HG03108 (cell line): ENCODE data around the gene CASTOR2.
"Not testable (repeated sequence)": the region's sequence is repeated elsewhere in the genome, so short reads cannot be mapped to it uniquely, and the experiment has no call there.

Experiments
- ATAC-seq: cut with Tn5 transposase; IDR thresholded peaks from one replicate; pipeline ENCODE4 v1.9.1; 2021; ENCODE audit warnings: moderate library complexity; ENCODE audit not compliant: unreplicated experiment

The CASTOR2 gene

DNA sequence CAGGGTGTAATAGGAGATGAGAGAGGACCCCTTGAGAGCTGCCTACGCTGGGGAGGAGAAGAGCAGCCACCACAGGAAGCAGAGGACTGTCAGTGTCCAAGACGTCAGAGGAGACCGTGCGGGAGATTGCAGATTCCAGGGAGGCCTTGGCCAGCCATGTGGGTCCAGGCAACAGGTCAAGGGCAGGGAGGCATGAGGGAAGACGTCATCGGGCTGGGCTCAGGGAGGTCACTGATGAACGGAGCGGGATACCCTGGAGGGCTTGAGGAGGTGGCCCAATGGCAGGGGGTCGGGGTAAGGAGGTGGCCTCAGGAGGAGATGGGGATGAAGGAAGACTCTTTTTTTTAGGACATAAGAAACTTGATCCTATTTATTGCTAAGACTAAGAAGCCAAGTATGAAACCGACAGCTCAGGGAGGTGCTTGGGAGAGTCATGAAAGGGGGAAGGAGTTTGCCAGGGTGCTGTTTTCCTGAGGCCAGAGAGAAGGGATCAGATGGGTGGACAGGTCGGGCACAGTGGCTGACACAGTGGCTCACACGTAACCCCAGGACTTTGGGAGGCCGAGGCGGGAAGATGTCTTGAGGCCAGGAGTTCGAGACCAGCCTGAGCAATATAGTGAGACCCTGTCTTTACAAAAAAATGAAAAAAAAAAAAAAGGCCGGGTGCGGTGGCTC is 30.5 kb downstream of the CASTOR2 start:
- ATAC-seq: not testable (repeated sequence)

DNA sequence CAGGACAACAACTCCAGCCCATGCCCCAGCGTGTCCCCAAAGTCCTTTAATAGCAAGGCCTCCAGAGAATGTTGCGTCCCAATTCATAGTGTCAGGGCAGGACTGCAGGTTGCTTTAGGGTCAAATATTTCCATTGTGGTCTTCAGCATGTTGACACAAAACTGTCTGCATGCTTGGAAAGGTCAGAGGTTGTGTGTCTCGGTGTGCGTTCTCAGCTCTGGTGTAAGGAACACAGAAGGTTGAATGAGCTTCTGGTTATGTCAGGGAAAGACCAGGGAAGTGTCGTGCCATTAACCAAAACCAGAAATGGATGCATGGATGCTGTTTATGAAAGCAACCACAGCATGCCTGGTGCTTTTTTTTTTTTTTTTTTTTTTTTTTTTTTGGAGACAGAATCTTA is 31.9 kb downstream of the CASTOR2 start:
- ATAC-seq: not testable (repeated sequence)

DNA sequence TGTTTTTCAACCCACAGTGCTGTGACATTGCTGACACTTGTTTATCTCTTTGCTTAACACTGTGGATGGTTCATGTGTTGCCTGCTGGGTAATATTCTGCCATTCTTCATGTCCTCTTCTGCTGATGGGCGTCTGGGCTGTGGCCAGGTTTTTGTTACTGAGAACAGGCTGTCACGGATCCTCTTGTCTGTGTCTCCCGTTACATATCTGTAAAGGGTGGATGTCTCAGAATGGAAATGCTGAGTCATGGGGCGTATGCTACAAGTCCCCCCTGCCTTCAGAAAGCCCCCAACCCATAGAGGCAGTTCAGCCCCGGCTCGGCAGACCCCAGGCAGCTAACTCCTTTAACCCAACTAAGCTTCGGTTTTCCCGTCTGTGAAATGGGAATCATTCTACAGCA is 33.3 kb downstream of the CASTOR2 start:
- ATAC-seq: not testable (repeated sequence)

DNA sequence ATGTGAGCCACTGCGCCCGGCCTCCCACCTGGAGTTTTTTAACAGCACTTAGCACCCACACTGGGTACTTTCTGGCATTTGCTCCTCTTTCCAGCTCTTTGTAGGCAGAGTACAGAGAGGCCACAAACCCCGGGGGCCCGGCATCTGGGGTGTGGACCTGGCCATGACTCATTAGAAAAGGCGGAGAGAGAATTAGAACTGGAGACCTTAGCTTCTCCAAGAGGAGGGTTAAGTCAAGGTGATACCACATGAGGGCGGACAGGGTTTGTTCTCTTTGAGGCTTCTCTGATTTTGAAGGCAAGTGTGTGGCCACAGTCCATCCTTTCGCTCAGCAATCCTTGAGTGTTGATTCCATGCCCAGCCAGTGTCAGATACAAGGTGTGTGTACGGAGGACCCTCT is 36.9 kb downstream of the CASTOR2 start:
- ATAC-seq: not testable (repeated sequence)

DNA sequence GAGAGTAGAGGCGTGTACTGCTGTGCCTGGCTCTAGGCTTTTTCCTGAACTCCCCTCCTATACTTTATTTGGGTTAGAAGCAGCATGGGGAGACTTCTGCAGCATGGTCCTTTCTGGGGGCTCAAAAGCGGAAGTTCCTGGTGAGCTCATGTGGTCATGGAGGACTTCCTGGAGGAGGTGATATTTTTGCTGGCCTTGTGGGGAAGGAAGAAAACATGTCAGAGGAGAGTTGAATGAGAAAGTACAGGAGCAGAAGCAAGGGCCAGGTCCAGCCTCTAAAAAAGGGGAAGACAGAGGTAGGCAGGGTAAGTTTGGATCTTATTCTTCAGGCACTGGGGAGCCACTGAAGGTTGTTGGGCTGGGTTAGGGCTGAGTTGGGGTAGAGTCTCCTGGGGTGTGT is 45.5 kb downstream of the CASTOR2 start:
- no peak for ATAC-seq

DNA sequence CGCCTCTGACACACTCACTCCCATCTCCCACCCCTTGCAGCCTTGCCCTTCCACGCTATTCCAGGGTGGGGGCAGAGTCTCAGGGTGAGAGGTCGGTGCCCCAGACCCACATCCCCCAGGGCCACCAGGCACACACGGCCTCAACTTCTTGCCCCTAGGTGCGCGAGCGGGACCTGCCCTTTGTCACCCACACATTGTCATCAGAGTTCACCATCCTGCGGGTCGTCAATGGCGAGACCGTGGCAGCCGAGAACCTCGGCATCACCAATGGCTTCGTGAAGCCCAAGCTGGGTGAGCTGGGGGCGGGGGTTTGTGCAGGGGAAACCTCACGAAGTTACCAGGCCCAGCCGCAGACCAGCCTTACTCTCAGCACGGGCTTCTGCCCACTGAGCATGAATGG is 53.3 kb downstream of the CASTOR2 start:
- ATAC-seq: no peak

DNA sequence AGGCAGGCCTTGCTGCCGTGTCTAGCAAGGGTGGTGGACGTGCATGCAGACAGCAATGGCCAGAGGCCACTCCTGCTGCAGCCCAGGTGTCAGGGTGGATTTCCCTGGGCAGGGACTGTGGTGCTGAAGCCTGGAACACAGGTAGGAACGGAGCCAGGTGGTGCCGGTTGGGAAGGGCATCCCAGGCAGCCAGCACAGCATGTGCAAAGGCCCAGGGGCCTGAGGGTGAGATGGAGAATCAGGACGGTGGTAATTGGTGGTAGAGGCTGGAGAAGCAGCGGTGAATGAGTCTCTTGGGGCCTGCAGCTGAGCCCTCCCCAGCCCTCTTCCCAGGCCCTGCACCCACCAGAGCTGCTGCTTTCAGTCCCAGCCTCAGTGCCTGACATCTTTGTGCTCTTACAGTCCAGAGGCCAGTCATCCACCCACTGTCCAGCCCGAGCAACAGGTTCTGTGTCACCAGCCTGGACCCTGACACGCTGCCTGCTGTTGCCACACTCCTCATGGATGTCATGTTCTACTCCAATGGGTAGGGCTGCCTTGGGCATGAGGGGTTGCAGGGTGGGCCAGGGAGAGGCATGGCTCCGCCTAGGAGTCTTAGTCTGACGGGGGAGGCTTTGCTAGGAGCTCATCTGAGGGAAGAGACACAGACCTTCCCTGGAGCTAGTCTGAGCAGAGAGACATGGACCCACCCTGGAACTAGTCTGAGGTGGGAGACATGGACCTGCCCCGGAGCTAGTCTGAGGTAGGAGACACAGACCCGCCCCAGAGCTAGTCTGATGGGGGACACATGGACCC is 54.3 kb downstream of the CASTOR2 start:
- ATAC-seq: no peak

DNA sequence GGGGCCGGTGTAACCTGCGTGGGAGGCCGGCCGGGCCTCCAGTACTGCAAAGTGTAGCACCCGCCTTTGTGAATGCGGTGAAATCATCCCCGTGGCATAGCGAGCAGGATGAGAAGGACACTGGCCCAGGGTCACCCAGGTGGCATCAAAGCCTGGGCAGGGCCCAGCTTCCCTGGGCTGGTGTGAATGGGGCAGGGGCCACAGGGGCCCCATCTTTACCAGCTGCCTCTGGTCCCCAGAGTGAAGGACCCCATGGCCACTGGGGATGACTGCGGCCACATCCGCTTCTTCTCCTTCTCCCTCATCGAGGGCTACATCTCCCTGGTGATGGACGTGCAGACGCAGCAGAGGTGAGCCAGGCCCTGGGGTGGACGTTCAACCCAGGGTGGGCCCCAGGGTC is 55.3 kb downstream of the CASTOR2 start:
- no peak for ATAC-seq

DNA sequence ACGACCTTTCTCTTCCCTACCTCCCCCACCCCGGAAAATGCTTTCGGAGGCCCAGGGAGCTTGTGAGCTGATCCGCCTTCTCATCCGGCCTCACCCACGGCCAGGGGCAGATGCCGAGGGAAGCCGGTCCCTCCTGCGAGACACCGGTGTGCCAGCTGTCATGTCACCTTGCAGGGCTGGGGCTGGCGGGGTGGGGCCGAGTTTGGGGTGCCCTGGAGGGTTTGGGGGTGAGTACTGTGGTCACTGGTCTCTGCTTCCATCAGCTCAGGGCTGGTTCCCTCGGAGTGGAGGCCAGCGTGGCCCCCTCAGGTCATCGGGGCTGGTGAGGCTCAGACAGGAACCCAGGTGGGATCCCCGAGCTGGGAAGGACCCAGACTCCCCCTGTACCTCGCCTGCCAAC is 60.4 kb downstream of the CASTOR2 start:
- no peak for ATAC-seq

DNA sequence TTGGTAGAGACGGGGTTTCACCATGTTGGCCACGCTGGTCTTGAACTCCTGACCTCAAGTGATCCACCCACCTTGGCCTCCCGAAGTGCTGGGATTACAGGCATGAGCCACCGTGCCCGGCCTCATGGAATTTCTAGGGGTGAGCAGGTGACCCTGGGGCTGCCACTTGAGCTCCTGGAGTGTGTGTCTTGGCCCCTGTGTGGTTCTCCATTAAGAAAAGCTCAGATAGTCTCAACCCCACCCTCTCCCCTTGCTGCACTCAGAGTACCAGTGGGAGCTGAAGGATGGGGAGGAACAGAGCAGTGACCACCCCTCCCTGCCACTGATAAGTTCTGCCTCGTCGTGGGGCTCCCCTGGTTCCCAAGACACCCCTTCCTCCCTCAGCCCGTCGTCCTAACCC is 63.8 kb downstream of the CASTOR2 start:
- ATAC-seq: no peak

DNA sequence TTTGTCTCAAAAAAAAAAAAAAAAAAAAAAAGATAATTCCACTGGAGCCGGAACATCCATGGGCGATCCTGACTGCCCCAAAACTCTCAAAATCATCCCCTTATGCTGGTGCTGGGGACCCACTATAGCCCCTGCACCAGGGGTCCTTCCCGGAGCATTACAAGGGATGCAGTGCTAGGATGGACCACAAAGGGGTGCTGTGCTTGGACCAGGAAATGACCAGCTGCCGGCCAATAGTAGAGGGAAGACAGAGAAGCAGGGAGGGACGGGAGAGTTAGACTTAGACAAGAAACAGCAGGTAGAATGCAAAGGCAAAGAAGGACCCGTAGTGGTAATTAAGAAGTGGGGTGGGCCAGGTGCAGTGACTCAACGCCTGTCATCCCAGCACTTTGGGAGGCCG is 68.6 kb downstream of the CASTOR2 start:
- ATAC-seq: no peak

DNA sequence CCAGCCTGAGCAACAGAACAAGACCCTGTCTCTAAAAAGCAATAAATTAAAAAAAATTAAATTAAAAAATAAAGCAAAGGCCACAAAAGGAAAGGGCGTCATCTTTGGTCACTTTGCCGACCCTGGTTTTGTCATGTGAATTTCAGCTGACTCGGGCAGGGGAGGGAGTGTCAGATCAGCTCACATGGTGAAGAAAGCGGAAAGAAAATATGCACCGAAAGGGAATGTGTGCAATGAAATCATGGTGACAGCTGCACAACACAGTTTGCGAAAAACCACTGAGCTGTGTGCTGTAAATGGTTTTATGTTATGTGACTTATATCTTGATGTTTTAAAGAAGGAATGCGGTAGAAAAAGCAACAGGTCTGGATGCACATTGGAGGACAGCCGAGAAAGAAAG is 69.3 kb downstream of the CASTOR2 start:
- no peak for ATAC-seq

DNA sequence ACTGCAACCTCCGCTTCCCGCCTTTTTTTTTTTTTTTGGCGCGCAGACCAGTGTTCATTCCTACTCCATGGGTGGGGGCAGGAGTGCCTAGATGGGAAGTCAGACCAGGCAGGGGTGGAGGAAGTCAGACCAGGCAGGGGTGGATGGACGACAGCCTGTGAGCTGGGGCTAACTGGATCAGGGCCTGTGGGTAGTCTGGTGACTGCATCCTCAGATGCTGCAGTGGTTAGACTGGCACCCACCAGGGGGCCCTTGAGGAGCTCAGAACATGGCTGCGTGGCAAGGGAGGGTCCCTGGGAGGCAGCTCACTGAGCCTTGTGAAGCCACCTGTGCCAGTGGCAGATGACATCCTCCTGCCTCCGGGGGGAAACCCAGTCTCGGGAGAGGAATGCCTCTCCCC is 74.0 kb downstream of the CASTOR2 start:
- no peak for ATAC-seq

DNA sequence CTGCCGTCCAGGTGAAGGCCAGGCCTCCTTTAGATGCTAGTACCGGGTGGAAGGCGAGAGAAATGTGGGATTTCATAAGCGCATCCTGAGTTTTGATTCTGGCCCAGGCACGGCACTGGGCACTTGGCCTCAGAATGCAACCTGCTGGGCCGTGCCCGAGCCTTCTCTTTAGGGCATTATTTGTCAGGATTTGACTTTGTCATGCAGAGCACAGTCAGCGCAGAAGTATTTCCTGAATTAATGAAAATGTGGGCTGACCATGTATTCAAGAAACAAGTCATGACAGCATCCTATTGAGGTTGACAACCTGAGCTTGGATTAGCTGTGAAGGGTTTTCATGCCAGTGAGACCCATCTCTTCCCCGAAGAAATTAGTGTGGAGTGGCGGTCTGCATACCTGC is 74.7 kb downstream of the CASTOR2 start:
- ATAC-seq: no peak

DNA sequence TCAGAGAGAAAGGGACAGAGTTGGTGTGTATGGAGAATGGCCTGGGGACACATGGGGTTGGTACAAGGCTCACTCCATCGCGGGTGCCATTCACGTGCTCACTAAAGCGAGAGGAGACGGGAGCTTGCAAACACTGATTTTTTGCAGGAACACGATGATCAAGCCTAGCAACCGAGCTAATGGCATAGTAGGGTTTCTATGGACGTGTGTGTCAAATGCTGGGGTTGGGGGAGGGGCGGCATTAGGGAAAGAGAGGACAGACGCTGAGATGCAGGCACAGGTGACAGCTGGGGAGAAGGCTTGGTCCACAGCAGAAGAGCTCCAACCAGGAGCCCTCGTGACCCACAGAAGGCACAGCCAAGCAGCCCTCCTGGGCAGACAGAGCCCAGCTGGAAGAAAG is 75.2 kb downstream of the CASTOR2 start:
- no peak for ATAC-seq

DNA sequence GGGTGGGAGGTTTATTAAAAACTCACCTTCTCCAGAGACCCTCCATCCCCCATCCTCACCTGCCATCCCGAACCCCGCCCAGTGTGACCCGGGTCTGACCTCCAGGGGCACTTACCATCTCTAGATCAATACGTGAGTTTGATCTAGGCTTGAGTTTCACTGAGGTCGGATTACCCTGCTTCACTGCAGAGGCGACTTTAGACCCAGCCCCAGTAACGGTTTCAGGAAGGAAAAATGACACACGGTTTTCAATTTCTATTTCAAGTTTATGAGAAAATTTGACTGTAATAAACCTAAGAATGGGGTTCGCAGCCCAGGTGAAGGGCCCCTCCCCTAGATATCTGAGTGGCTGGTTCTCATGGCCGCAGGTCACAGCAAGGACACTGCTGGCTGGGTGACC is 76.0 kb downstream of the CASTOR2 start:
- no peak for ATAC-seq

DNA sequence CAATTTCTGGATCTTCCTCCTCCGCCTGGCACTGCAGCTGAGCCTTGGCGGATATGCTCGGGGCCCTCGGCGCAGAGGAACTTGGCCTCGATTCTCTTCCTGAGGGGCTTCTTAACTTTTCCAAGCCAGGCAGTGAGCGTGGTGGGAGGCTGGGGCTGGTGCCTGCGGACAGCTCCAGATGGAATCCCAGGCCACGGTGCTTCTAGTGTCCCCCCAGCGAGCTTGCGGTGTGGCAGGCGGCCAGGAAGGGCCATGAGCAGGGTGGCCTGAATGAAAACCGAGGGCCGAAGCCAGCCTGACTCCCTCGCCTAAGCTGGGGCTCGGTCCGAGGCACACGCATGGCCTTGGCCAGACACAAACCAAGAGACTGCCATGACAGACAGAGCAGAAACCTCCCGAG is 77.8 kb downstream of the CASTOR2 start:
- ATAC-seq: no peak

DNA sequence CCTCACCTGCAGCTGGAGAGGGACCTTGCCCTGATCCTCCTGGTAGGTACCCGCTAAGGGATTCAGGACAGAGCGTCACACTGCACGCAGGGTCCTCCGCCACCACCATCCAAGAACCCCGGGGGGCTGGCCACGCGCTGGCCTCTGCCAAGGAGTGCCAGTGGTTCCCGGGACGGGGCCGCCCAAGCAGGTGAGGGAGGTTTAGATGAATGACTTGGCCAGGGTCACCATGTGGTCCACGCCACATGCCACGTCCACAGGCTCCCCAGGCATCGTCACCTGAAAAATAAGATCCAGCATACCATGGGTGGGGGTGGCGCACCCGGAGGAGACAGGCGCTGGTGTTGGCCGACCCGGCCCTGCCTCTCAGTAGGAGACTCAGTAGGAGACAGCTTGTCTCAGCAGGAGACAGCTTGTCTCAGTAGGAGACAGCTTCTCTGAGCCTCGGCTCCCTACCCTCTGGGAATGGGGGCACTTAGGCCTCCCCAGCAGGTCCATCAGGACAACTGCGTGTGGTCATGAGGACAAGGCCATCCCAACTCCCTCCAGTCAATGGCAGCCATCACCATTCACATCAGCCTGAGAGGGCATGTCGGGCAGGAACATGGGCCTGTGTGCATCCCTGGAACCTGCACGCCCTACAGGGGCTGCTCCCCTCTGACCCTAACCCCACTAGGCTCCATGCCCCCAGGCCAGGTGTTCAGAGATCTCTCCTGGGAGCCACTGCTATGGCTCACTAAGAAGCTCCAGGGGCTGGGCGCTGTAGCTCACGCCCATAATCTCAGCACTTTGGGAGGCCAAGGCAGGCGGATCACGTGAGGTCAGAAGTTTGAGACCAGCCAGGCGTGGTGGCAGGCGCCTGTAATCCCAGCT is 78.6 kb downstream of the CASTOR2 start:
- no peak for ATAC-seq

DNA sequence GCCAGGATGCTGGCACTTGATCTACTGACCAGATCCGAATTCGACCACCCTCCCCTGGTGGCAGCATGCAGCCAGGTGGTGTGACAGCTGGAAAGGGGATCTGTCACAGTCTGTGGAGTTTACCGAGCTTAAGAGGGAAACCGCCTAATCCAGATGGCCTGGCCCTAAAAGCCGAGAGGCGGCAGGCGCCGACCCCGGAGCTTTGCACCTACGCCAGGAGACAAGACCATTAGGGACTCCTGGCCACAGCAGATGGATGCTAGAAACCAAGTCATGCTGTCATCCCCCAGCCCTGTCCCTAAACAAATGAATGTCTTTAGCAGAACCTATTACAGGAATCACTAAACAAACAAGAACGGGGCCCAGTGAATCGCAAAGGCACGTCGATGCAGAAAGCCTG is 81.4 kb downstream of the CASTOR2 start:
- ATAC-seq: no peak

DNA sequence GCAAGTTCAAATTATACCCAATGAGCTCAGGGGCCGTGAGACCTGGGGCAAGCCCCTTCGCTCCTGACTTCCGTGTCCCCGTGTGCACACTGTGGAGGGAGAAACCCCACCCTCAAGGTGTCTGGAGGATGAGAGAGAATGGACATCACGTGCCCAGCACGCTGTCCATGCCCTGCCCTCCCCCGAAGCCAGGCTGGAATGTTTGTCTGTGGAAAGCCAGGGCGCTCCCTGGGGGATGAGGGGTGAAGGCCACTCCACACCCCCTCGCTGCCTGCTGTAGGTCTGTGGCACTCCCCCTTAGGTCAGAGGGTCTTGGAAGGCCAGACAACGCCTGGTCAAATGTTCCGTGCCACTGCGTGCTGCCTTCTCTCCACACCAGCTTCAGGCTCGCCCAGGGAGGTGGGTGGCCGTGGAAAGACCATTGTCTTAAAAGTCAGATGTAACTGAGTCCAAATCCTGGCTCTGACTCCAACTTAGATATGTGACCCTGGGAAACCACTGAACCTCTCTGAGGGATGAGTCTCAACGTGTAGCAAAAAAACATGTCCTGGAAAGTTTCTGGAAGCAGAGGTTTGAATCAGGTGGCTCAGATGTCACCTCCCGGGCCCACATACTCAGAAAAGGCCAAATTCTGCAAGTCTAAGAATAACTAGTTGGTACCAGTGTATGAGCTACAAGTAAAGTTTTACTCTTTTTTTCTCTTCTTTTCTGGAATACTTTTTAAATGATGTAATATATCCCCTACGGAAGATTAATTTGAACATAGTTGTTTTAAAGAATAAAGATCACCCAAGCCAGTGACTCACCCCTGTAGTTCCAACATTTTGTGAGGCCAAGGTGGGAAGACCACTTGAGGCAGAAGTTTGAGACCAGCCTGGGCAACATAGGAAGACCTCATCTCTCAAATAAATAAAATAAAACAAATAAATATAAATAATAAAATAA is 84.2 kb downstream of the CASTOR2 start:
- ATAC-seq: no peak

DNA sequence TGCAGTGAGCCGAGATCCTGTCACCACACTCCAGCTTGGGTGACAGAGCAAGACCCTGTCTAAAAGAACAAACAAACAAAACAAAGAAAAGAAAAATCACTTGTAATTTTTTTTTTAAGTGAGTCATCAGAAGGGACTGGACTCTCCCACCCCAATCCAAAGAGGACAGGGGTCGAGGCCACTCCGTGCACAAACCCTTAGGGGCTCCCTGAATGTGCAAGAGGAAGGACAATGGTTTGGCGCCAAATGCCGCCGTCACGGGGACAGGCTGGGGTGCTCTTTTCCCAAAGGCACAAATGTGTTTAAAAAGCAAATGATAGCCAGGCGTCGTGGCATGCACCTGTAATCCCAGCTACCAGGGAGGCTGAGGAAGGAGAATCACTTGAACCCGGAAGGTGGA is 85.3 kb downstream of the CASTOR2 start:
- no peak for ATAC-seq
